IMR-90 (cell line): ENCODE results near the gene HOXD10. TPM values are rescaled to one million over a fixed set of nuclear protein-coding genes. Genes with fewer than 3 reads are reported as not detected.

Experiments
- ATAC-seq: fragments of 200-7000 bp; cut with Tn5 transposase; 2 replicates; pipeline ENCODE4 v1.9.1; 2020; ENCODE audit warnings: low read depth, mild to moderate bottlenecking, moderate library complexity
- BruUV-seq: library from RNA; stranded (reverse); fragments of 400-500 nt; replicated peaks from 2 replicates; lab custom pipeline; 2021; lab: Mats Ljungman, UMichigan
- CTCF ChIA-PET: fragments of 300-600 bp; formaldehyde crosslinking; extraction: SDS; loops from one replicate; lab custom pipeline; 2021; ENCODE audit warnings: antibody characterized with exemption; lab: Yijun Ruan, JAX
- POLR2A ChIA-PET: fragments of 300-600 bp; sonication (Branson Sonifier 250); formaldehyde crosslinking; loops from one replicate; lab custom pipeline; 2022; ENCODE audit warnings: antibody characterized with exemption; ENCODE audit not compliant: unreplicated experiment; lab: Charles Lee
- DNase-seq: peaks from one replicate; pipeline ENCODE4 v3.0.0; 2013
- H2AFZ ChIP-seq: replicated peaks from 2 replicates; pipeline ENCODE3; 2013; ENCODE audit warnings: low read length, mild to moderate bottlenecking; ENCODE audit not compliant: poor library complexity
- H2AK5ac ChIP-seq: 2 replicates; pipeline ENCODE4 v1.6.1; 2013; ENCODE audit warnings: low read depth, low read length, inconsistent platforms
- H2AK9ac ChIP-seq: replicated peaks from 2 replicates; pipeline ENCODE3; 2013; ENCODE audit warnings: mild to moderate bottlenecking, low read depth, low read length, moderate library complexity; ENCODE audit not compliant: poor library complexity
- H2BK120ac ChIP-seq: 2 replicates; pipeline ENCODE4 v1.6.1; 2013; ENCODE audit warnings: low read depth, low read length, inconsistent platforms
- H2BK15ac ChIP-seq: 3 replicates; pipeline ENCODE4 v1.6.1; 2013; ENCODE audit warnings: low read depth, low read length, inconsistent platforms
- H2BK20ac ChIP-seq: 2 replicates; pipeline ENCODE4 v1.6.1; 2013; ENCODE audit warnings: low read depth, mild to moderate bottlenecking, inconsistent platforms, low read length, moderate library complexity
- H2BK5ac ChIP-seq: 2 replicates; pipeline ENCODE4 v1.6.1; 2013; ENCODE audit warnings: mild to moderate bottlenecking, low read depth, low read length, inconsistent platforms; ENCODE audit not compliant: poor library complexity, severe bottlenecking
- H3K14ac ChIP-seq: replicated peaks from 2 replicates; pipeline ENCODE4 v1.6.1; 2013; ENCODE audit warnings: low read depth, low read length, inconsistent platforms
- H3K18ac ChIP-seq: 2 replicates; pipeline ENCODE4 v1.6.1; 2013; ENCODE audit warnings: low read depth, low read length, control low read depth
- H3K23ac ChIP-seq: 2 replicates; pipeline ENCODE4 v1.6.1; 2013; ENCODE audit warnings: low read depth, low read length, inconsistent platforms
- H3K27ac ChIP-seq: 2 replicates; pipeline ENCODE4 v1.5.1; 2013; ENCODE audit warnings: mild to moderate bottlenecking, control low read depth, low read length; ENCODE audit not compliant: insufficient read depth
- H3K27me3 ChIP-seq: 2 replicates; pipeline ENCODE4 v1.6.1; 2013; ENCODE audit warnings: low read length; ENCODE audit not compliant: control insufficient read depth, insufficient read depth
- H3K36me3 ChIP-seq: 2 replicates; pipeline ENCODE4 v1.6.1; 2013; ENCODE audit warnings: low read length, mixed read lengths; ENCODE audit not compliant: control insufficient read depth, insufficient read depth
- H3K4ac ChIP-seq: 2 replicates; pipeline ENCODE4 v1.6.1; 2013; ENCODE audit warnings: low read depth, low read length, inconsistent platforms
- H3K4me1 ChIP-seq: 2 replicates; pipeline ENCODE4 v1.6.1; 2013; ENCODE audit warnings: low read length, mixed read lengths; ENCODE audit not compliant: control insufficient read depth, insufficient read depth
- H3K4me2 ChIP-seq: 2 replicates; pipeline ENCODE4 v1.6.1; 2013; ENCODE audit warnings: low read depth, mild to moderate bottlenecking, control low read depth, low read length, moderate library complexity
- H3K4me3 ChIP-seq: 2 replicates; pipeline ENCODE4 v1.5.1; 2013; ENCODE audit warnings: low read depth, mild to moderate bottlenecking, control low read depth, low read length, moderate library complexity; ENCODE audit not compliant: insufficient read depth
- H3K56ac ChIP-seq: 2 replicates; pipeline ENCODE4 v1.6.1; 2013; ENCODE audit warnings: low read length, inconsistent platforms; ENCODE audit not compliant: insufficient read depth; ENCODE audit errors: extremely low read depth
- H3K79me1 ChIP-seq, 2 experiments: 2 replicates each; pipeline ENCODE4 v1.6.1; 2013; ENCODE audit warnings: low read length in 2 of 2, inconsistent platforms in 1 of 2, low read depth in 1 of 2
- H3K9ac ChIP-seq: 2 replicates; pipeline ENCODE4 v1.6.1; 2013; ENCODE audit warnings: low read depth, low read length, control low read depth
- H3K9me1 ChIP-seq: 2 replicates; pipeline ENCODE4 v1.6.1; 2013; ENCODE audit warnings: low read length, inconsistent platforms; ENCODE audit not compliant: insufficient read depth
- H3K9me3 ChIP-seq: 2 replicates; pipeline ENCODE4 v1.6.1; 2013; ENCODE audit warnings: low read length; ENCODE audit not compliant: control insufficient read depth, insufficient read depth
- H4K20me1 ChIP-seq: 2 replicates; pipeline ENCODE4 v1.6.1; 2013; ENCODE audit warnings: low read length, inconsistent platforms; ENCODE audit not compliant: insufficient read depth
- H4K5ac ChIP-seq: 2 replicates; pipeline ENCODE4 v1.6.1; 2013; ENCODE audit warnings: mild to moderate bottlenecking, low read depth, low read length, control low read depth
- H4K8ac ChIP-seq, 2 experiments: 2 replicates each; pipeline ENCODE4 v1.6.1; 2013; ENCODE audit warnings: low read depth in 2 of 2, low read length in 2 of 2, control low read depth in 1 of 2, inconsistent platforms in 1 of 2
- H4K91ac ChIP-seq: 2 replicates; pipeline ENCODE4 v1.6.1; 2013; ENCODE audit warnings: low read depth, low read length, inconsistent platforms; ENCODE audit not compliant: insufficient read depth
- WGBS, 2 experiments: methylation state at CpG; one replicate each; pipeline versions ENCODE4 v1.1.5 to v1.1.7; 2013; ENCODE audit warnings: missing lambda C conversion rate in 2 of 2; ENCODE audit not compliant: insufficient read length in 1 of 2; ENCODE audit errors: extremely low coverage in 2 of 2; 5-methylcytosine and 5-hydroxymethylcytosine counted together
- dilution Hi-C: fragments of 300-500 bp; cut with HindIII; formaldehyde crosslinking; loops from one replicate; pipeline ENCODE4 v1.14.3; 2018; ENCODE audit warnings: low sequenced_read_pairs; ENCODE audit not compliant: unreplicated experiment
- in situ Hi-C: fragments of 300-500 bp; cut with MboI; formaldehyde crosslinking; loops from 3 replicates; pipeline ENCODE4 v1.14.3; 2019; ENCODE audit warnings: low sequenced_read_pairs, inconsistent platforms, mixed read lengths
- intact Hi-C: fragments of 100-400 bp; cut with micrococcal nuclease; formaldehyde crosslinking; loops from 2 replicates; pipeline ENCODE4 v1.10.0; 2022
- polyA plus RNA-seq, 3 experiments: library from polyadenylated mRNA; depleted of rRNA; stranded (reverse); fragments of >200 nt; gene quantifications; 2 replicates each; pipeline ENCODE4 v1.2.3, GENCODE V29; 2012; ENCODE audit warnings: low replicate concordance in 1 of 3
- total RNA-seq: library from RNA; depleted of rRNA; stranded (reverse); fragments of >200 nt; gene quantifications from 2 replicates; pipeline ENCODE4 v1.2.3, GENCODE V29; 2012
- TF ChIP-seq, protein P1 (sequence below): conservative IDR thresholded peaks from 2 replicates; pipeline ENCODE4 v1.5.1; 2012; ENCODE audit warnings: mild to moderate bottlenecking, low read depth, low read length, improper control_type of control experiment

Gene HOXD10
- total and polyA plus RNA-seq, 2 of the 4 experiments (the other 2 are of a cell fraction) = not detected

DNA sequence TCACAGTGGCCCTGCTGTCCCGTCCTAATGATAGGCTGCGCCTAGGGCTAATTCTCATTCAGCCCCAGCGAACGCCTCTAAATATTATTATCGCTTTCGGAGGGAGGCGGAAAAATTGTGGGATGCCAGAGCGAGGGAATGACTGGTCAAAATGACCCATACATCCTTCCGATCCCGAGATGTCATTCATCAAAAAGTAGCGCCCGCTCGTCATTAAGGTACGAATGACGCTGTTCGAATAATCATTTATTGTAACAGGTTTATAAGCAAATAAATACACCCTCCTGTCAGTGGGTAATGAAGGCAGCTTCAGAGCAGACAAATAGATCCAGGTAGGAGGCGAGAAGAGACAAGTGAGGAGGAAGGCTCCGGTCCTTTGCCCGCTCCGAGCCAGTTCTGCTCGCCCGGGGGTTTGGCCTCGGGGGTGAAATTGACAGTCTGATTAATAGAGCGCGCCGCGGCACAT is 32.7 kb upstream of the HOXD10 start, which contains the start of gene EVX2:
Gene EVX2, minus strand, starts transcription at position 167 of the 466 bp plus-strand sequence. CDS start 186 bp downstream, outside the sequence.
- POLR2A ChIA-PET = no interaction called here
- CTCF ChIA-PET = interaction anchor here (0.5 kb wide), 1 partner anchor 376 kb away, joined by 4 read pairs; no protein-coding TSS in a partner anchor

More for the DNA sequence above, 32.7 kb upstream of the HOXD10 start, which contains the start of gene EVX2:
- intact Hi-C loops (no loop called here), dilution Hi-C loops (no loop called here), in situ Hi-C loops (loop anchor here (25.0 kb wide), 2 partner anchors 1047 to 1347 kb away; no protein-coding TSS in a partner anchor)
- no peak for DNase-seq
- Histone ChIP-seq H4K5ac (no peak within 1 kb of the TSS), H3K27me3 (peaks cover 90% of the 10 kb centered on the region), H3K9ac (no peak within 1 kb of the TSS), H2AK9ac (no peak within 1 kb of the TSS), H3K36me3 (no peaks in the 10 kb centered on the region), H2AFZ (peak within 1 kb of the TSS; percentile 18), H4K8ac (no peak within 1 kb of the TSS), H2AK5ac (no peak within 1 kb of the TSS), H4K20me1 (peaks cover 3% of the 10 kb centered on the region; the same call in 1 of the 2 replicates), H3K56ac (no peak within 1 kb of the TSS), H3K79me1 (no peaks in the 10 kb centered on the region), H3K14ac (no peak within 1 kb of the TSS), H3K9me3 (peaks cover 30% of the 10 kb centered on the region), H3K9me1 (no peaks in the 10 kb centered on the region), H3K18ac (no peak within 1 kb of the TSS), H3K4me3 (no peak within 1 kb of the TSS), H2BK5ac (no peak within 1 kb of the TSS), H4K91ac (no peak within 1 kb of the TSS), H2BK120ac (no peak within 1 kb of the TSS), H2BK20ac (no peak within 1 kb of the TSS), H3K27ac (no peak within 1 kb of the TSS), H3K4me1 (peaks cover 1% of the 10 kb centered on the region), H3K23ac (no peak within 1 kb of the TSS), H2BK15ac (no peak within 1 kb of the TSS), H3K4me2 (no peak within 1 kb of the TSS), H3K4ac (no peak within 1 kb of the TSS)
- no TSS peak for BruUV-seq
- no peak for ATAC-seq
- TF ChIP-seq, protein P1, sequence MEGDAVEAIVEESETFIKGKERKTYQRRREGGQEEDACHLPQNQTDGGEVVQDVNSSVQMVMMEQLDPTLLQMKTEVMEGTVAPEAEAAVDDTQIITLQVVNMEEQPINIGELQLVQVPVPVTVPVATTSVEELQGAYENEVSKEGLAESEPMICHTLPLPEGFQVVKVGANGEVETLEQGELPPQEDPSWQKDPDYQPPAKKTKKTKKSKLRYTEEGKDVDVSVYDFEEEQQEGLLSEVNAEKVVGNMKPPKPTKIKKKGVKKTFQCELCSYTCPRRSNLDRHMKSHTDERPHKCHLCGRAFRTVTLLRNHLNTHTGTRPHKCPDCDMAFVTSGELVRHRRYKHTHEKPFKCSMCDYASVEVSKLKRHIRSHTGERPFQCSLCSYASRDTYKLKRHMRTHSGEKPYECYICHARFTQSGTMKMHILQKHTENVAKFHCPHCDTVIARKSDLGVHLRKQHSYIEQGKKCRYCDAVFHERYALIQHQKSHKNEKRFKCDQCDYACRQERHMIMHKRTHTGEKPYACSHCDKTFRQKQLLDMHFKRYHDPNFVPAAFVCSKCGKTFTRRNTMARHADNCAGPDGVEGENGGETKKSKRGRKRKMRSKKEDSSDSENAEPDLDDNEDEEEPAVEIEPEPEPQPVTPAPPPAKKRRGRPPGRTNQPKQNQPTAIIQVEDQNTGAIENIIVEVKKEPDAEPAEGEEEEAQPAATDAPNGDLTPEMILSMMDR = no peak
- no CpG with 5 or more reads among the region's 27 CpGs for WGBS, 2 experiments
